Mesenteric fat pad (tissue), 1 donor: ENCODE measurements around the gene SEMA3G. TPM values are rescaled to one million over a fixed set of nuclear protein-coding genes. Genes with fewer than 3 reads are reported as not detected.

Experiments used
- DNase-seq: peaks from one replicate; pipeline ENCODE4 v3.0.0-alpha.2; 2020; ENCODE audit warnings: low spot score
- total RNA-seq: library from RNA; stranded (reverse); fragmentation: NEBNext Ultra II Directional; extraction: Animal tissue kit (Norgen Biotek cat#: 25700); gene quantifications from one replicate; pipeline ENCODE4 v1.2.1, GENCODE V29; 2021
- donor health status: DM: yes; HTN: yes; CAD: no.

The SEMA3G gene
- total RNA-seq, 1 donor from 2014 or later = 144 TPM

DNA sequence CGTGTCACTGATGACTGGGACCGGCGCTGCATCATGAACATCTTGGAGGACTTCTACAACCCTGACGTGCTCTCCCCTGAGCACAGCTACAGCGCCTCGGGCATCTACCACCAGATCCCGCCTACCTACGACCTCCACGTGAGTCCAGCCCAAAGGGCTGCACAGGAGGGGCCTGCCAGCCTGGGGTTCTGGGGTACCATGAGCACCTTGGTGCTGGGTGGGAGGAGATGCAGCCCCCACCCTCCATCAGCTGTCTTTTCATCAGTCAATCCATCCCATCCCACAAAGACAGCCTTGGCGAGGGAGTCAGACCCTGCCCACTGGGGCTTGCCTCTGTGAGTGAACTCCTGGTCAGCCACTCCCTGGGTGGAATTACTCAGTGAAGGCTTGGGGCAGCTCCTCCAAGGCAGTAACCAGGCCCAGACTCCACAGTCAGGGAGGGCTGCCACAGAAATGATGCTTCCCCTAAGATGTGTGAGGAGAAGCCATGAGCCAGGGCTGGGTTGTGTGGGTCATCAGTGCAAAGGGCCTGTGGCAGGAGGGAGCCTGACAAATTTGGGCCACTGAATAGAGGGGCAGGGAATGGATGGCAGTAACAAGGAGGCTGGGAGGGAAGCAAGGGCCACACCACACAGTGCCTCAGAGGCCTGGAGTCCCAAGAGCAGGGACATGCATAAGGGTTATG, 47.9 kb downstream of the SEMA3G start:
- DNase-seq = no peak

DNA sequence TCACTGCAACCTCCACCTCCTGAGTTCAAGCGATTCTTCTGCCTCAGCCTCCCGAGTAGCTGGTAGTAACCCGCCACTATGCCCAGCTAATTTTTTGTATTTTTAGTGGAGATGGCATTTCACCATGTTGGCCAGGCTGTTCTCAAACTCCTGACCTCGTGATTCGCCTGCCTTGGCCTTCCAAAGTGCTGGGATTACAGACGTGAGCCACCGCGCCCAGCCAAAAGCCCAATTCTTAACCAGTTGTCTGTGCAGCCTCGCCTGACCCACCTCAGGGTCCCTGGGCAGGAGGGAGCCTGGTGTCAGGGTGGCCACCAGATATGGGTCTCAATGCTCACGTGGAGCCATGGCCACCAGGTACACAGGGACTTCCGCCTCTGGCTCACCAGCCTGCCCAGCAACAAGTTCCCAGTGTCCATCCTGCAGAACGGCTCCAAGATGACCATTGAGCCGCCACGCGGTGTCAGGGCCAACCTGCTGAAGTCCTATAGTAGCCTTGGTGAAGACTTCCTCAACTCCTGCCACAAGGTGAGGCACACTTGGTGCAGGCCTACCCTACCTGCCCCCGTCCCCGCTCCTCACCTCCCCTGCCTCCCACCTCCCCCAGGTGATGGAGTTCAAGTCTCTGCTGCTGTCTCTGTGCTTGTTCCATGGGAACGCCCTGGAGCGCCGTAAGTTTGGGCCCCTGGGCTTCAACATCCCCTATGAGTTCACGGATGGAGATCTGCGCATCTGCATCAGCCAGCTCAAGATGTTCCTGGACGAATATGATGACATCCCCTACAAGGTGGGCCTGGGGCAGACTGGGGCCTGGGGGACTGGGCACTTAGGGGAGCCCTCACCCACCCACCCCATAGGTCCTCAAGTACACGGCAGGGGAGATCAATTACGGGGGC, 48.6 kb downstream of the SEMA3G start:
- no peak for DNase-seq

DNA sequence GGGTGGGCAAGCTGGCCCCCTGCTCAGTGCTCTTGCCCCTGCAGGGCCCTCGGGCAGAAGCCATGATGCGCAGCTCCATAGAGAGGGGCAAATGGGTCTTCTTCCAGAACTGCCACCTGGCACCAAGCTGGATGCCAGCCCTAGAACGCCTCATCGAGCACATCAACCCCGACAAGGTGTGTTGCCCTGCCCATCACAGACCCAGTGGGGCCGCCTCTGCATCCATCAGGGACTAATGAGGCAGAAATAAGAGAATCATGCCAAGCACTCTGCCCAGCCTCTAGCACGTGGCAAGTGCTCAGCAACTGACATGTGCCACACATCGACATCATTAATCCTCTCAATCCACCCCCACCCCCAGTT, 49.4 kb downstream of the SEMA3G start:
- DNase-seq = no peak

DNA sequence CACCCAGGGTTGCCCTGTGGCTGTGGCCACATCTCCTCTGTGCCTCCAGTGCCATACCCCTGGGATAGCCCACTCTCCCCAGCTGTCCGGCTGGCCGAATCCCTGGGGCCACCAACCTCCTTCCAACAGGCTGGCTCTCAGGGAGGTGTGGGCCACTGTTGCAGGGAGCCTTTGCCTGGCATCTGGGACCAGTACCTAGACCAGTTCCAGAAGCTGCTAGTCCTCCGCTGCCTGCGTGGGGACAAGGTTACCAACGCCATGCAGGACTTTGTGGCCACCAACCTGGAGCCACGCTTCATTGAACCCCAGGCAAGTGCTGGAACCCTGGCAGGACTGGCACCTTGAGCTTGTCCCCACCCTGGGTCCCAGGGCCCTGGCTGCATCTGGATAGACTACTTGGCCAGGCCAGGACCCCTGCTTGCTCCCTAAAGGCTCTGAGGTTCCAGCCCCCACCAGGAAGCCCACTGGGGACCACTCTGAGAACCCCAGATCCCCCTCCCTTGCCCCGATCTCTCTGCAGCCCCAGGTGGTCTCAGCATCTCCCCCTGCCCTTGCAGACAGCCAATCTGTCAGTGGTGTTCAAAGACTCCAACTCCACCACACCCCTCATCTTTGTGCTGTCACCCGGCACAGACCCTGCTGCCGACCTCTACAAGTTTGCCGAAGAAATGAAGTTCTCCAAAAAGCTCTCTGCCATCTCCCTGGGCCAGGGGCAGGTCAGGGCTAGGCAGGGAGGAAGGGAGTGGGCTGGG, 50.0 kb downstream of the SEMA3G start:
- DNase-seq = no peak

DNA sequence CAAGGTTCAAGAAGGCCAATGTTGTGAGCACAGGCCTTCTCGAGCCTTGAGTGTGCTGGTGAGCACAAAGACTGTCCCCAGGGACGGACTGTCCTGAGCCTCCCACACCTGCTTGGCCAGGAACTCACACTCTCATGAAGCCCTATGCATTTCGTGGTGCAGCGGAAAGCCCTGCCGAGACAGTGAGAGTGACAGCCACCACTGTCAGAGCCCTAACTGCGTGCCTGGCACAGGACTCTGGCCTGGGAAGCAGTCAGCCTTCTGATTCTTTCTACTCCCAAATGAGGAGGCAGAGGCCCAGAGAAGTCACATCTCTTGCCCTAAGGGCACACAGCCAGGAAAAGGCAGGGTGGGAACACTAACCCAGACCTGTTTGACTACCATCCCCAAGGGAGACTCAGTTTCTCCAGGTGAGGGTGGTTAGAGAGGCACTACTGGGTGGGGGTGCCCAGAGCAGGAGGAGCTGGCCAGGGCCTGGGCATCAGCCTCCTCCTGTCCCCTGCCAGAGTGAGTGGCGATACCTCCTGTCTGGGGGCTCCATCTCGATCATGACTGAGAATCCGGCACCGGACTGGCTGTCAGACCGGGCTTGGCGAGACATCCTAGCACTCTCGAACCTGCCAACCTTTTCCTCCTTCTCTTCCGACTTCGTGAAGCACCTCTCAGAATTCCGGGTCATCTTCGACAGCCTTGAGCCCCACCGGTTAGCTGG, 50.8 kb downstream of the SEMA3G start:
- DNase-seq = no peak

DNA sequence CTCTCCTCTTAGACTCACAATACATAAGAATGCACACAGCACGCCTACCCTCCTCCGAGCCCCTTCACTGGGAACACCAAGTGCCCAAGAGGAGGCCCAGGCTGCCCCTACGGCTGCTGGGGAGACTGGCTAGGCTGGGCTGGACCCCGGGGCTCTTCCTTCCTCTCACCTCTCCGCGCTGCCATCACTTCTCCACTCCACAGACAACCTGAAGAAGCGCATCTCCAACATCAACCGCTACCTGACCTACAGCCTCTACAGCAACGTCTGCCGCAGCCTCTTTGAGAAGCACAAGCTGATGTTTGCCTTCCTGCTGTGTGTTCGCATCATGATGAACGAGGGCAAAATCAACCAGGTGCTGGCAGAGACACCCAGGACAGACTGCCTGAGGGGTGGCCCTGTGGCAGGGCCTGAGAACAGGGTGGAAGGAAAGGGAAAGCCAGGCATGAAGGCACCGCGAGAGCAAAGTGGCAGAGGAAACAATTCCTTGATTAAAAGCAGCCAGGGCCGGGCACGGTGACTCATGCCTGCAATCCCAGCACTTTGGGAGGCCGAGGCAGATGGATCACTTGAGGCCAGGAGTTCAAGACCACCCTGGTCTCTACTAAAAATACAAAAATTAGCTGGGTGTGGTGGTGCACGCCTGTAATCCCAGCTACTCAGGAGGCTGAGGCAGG, 51.6 kb downstream of the SEMA3G start:
- no peak for DNase-seq

DNA sequence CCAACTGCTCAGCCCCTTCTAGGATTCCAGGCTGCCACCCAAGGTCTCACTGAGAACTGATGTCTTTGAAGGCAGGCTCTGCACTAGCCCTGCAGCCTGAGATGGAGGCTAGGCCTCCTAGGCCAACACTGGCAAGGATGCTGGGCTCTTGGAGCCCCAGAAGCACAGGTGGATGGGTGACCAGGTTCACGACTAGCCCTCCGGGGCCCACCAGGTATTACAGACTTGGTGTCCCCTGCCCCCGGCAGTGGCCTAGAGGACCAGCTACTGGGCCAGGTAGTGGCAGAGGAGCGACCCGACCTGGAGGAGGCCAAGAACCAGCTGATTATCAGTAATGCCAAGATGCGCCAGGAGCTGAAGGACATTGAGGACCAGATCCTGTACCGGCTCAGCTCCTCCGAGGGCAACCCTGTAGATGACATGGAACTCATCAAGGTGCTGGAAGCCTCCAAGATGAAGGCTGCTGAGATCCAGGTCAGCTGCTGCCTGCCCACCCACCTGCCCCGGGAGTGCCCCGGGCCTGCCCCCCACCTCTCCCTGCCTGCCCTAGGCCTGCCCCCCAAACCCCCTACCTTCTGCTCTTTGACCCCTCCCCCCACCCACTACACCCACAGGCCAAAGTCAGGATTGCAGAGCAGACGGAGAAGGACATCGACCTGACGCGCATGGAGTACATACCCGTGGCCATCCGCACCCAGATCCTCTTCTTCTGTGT, 52.5 kb downstream of the SEMA3G start:
- DNase-seq = no peak

DNA sequence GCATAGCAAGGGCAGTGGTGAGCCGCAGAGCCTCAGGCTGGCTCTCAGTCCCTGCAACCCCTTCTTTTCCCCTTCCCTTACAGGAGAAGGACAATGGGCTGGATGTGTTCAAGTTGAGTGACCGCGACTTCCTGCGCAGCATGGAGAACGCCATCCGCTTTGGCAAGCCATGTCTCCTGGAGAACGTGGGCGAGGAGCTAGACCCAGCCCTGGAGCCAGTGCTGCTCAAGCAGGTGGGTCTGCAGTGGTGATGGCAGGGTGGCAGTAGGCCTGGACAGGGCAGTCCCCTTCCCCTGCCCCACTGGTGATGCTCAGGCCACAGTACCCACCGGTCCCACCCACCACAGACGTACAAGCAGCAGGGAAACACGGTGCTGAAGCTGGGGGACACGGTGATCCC, 53.8 kb downstream of the SEMA3G start:
- DNase-seq = no peak

DNA sequence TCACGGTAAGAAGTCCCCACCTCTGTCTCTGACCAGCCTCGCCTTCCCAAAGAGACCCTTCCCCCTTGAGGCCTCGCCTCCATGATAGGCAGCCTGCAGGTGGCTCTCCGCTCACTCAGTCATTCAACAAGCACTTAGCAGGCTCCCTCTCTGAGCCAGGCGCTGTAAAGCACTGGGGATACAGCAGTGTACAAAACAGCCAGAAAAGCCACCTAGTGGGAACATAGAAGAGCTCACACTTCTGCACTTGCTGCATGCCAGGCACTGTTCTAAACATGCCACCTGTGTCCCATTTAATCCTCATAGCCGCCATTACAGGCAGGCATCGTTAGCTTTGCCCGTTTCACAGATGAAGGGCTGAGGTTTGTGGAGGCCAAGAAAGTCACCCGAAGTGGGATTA, 56.0 kb downstream of the SEMA3G start:
- DNase-seq = no peak

DNA sequence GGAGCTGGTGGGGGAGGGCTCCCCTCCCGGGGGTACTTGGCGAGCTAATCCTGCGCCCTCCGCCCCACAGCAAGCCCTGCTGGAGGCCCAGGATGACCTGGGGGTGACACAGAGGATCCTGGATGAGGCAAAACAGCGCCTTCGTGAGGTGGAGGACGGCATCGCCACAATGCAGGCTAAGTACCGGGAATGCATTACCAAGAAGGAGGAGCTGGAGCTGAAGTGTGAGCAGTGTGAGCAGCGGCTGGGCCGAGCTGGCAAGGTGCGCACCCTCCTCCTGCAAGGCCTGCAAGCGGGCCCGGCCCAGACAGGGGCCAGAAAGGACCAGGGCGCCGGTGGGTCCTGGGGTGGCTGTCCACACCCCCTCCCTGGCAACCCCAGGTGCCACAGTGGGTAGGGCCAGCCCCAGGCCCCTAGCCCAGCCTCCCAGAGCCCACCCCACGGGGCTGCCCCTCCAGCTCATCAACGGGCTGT, 56.5 kb downstream of the SEMA3G start:
- no peak for DNase-seq

DNA sequence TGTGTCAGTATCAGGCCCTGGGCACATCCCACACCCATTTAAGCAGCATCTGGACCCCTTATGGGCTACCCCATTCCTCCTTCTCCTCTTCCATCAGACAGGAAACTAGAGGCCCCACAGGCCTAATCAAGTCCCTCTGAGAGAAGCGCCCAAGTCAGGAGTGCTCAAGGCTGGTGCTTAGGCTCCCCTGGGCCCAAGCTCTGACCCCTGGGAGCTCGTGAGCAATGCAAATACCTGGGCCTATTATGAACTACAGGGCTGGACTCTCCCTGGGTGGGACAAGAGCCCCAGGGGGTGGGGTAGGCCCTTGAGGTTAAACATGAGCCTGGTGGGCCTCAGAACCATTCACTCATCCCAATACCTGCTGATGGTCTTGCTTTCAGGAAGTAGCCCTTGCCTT, 57.4 kb downstream of the SEMA3G start:
- DNase-seq = no peak

DNA sequence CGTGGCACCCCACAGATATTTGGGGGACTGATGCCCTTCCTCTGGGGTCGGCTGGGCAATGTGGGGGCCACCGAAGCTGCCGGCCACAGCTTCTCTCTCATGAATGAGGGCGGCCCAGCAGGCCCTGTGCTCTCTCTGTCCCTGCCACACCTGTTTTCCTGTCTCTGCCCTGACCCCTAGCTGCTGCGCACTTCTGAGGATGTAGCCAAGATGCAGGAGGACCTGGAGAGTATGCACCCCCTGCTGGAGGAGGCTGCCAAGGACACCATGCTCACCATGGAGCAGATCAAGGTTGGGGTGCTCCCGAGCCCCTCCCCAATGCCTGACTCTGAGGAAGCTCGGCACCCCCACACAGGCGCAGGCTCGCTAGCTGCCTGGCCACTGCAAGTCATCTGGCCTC, 59.7 kb downstream of the SEMA3G start:
- DNase-seq = no peak

DNA sequence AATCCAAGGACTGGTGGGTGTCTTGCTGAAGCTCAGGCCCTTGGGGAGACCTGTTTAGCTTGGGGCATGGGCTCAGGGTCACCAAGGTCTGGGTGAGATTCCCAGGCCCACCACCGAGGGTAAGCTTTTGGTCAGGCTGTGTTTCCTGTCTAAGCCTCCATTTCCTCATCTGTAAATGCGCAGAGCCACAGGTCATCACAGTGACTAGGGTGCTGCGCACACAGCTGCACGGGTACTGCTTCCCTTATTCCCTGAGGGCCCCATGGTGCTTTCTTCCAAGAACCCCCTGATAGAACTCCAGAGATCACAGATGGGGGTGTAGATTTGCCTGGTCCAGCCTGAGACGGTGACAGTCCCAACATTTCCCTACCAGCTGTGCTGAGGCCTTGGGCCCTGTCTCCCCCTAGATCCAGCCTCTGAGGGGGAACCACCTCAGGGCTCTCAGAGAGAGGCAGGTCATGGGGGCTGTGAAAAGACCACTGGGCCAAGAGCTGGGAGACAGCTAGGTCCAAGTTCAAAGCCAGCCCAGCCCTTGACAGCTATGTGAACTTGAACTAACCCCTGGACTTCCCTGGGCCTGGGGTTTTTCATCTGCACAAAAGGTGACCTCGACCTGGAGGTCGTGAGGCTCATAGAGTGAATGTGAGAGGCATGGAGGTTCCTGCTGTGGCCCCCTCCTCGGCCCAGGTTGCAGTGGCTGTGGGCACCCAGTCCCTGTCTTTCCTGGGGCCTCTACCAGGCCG, 60.7 kb downstream of the SEMA3G start:
- DNase-seq = no peak

DNA sequence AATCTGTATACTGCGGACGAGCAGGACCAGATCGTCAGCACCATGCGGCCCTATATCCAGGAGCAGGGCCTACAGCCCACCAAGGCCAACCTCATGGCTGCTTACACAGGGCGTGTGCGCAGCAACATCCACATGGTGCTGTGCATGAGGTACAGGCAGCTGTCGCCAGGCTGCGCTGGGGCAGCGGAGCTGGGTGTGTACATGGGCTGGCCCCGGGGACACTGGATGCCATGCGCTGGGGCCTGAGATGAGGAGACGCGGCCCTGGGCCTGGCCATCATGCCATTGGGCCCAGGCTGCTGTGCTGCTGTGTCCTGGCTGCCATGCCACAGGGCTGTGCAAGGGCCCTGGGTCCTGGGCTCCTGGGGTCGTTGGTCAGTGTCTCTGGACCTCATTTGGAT, 61.5 kb downstream of the SEMA3G start:
- no peak for DNase-seq

Other genes with a start within 250 kb of the SEMA3G start
- 134 TPM for gene ALAS1, start 246.9 kb downstream of the SEMA3G start, total RNA-seq
- gene TLR9, start 219.5 kb downstream of the SEMA3G start, total RNA-seq = 0.19 TPM
- gene TWF2, start 205.9 kb downstream of the SEMA3G start, total RNA-seq = 52.4 TPM
- 26.8 TPM for gene PPM1M, start 199.3 kb downstream of the SEMA3G start, total RNA-seq
- 52.7 TPM for gene WDR82, start 166.5 kb downstream of the SEMA3G start, total RNA-seq
- 14.1 TPM for gene GLYCTK, start 157.3 kb downstream of the SEMA3G start, total RNA-seq
- 9.9 TPM for gene DNAH1, start 128.8 kb downstream of the SEMA3G start, total RNA-seq
- gene BAP1, start 35.1 kb downstream of the SEMA3G start, total RNA-seq = 66.6 TPM
- gene PHF7, start 34.4 kb downstream of the SEMA3G start, total RNA-seq = 10.1 TPM
- not detected for gene TNNC1, start 8.9 kb upstream of the SEMA3G start, total RNA-seq
- gene NISCH, start 10.5 kb upstream of the SEMA3G start, total RNA-seq = 71.6 TPM
- 557 TPM for gene STAB1, start 50.2 kb upstream of the SEMA3G start, total RNA-seq
- 38.5 TPM for gene NT5DC2, start 88.8 kb upstream of the SEMA3G start, total RNA-seq
- 23.2 TPM for gene UQCC5, start 91.5 kb upstream of the SEMA3G start, total RNA-seq
- 94.0 TPM for gene PBRM1, start 240.8 kb upstream of the SEMA3G start, total RNA-seq
- 113 TPM for gene GNL3, start 240.9 kb upstream of the SEMA3G start, total RNA-seq